C4-2B (cell line): ENCODE measurements around the gene ACSL3.

ENCODE experiments used
- H3K27ac ChIP-seq: fragments of 450-650 bp; 2 replicates; pipeline ENCODE4 v1.5.1; 2017
- ZFX ChIP-seq: fragments of 450-650 bp; IDR thresholded peaks from 2 replicates; pipeline ENCODE4 v1.6.1; 2017
- TF ChIP-seq, protein P1 (sequence below): fragments of 450-650 bp; conservative IDR thresholded peaks from 2 replicates; pipeline ENCODE4 v1.5.1; 2017; ENCODE audit warnings: mild to moderate bottlenecking

The ACSL3 gene

DNA sequence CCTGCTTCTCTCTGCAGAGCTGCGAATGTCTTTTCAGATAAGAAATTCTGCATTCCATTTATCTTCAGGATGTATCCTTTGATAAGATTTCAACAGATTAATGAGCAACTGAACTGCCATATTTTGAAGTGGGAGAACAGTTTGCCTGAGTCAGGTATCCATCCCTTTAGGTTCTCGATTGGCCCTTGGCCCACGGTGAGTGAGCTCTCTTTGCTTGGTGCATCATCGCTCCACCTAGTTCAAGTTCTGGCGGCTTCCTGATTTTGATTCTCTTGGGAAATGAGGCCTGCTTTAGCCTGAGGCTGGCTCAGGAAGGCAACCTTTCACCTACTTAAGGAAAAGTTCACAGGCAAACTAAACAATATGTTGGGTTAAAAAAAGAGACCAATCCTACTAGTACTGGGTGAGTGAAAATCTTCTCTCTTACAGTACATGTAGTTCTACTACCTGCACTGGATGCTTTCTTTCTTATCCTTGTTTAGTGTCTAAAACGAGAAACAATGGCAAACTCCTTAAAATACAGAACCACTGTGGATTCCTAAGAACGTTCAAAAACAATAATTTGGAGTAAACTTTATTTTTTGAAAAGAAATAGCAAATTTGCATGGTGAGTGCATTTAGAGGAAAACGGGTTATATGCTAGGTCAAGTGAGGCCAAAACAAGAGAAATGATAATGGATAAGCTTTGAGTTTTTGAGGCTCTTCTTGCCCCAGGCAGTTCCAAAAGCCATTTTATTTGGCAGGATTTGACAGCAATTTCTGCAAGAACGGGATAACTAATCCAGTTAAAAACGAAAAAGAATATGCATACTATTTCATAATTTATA lies 837 bp upstream of the ACSL3 start:
- peak overlapping the region; percentile 100 for H3K27ac ChIP-seq

DNA sequence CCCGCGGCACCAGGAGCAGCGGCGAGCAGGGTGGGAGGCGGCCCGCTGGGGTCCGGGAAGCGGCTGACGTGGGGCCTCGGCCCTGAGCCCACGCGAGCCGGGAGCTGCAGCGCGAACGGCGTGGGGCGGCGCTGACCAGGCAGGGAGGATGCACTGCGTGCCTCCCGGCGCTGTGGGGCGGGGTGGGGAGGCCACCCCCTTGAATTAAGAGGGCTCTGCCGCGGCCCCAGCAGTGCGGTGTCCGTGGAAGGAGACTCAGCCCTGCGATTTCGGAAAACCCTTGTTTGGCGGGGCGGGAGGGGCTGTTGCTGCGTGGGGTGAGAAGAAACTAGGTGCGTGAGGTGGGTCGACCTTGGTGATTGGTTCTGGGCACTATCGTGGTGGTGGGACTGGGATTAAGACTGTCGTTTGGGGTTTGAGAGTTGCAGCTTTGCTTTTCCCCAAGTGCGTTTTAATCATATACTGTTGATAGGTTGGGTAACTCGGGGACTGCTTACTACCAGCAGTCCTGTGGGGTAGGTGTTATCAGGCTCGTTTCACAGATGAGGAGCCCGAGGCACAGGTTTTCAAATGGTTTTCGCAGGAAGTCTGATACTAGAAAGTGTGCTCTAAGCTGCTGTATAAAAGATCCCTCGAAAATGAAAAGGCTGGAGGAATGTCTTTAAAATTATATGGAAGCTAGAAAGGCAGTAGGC lies 722 bp downstream of the ACSL3 start:
- TF ChIP-seq, protein P1, sequence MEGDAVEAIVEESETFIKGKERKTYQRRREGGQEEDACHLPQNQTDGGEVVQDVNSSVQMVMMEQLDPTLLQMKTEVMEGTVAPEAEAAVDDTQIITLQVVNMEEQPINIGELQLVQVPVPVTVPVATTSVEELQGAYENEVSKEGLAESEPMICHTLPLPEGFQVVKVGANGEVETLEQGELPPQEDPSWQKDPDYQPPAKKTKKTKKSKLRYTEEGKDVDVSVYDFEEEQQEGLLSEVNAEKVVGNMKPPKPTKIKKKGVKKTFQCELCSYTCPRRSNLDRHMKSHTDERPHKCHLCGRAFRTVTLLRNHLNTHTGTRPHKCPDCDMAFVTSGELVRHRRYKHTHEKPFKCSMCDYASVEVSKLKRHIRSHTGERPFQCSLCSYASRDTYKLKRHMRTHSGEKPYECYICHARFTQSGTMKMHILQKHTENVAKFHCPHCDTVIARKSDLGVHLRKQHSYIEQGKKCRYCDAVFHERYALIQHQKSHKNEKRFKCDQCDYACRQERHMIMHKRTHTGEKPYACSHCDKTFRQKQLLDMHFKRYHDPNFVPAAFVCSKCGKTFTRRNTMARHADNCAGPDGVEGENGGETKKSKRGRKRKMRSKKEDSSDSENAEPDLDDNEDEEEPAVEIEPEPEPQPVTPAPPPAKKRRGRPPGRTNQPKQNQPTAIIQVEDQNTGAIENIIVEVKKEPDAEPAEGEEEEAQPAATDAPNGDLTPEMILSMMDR = peak; percentile 2; the same call in 1 of the 2 replicates
- TF ChIP-seq ZFX = peak; percentile 71
- peak overlapping the region; percentile 100 for H3K27ac ChIP-seq

More for the DNA sequence above, 837 bp upstream of the ACSL3 start:
- TF ChIP-seq, protein P1 = no peak
- TF ChIP-seq ZFX = no peak

DNA sequence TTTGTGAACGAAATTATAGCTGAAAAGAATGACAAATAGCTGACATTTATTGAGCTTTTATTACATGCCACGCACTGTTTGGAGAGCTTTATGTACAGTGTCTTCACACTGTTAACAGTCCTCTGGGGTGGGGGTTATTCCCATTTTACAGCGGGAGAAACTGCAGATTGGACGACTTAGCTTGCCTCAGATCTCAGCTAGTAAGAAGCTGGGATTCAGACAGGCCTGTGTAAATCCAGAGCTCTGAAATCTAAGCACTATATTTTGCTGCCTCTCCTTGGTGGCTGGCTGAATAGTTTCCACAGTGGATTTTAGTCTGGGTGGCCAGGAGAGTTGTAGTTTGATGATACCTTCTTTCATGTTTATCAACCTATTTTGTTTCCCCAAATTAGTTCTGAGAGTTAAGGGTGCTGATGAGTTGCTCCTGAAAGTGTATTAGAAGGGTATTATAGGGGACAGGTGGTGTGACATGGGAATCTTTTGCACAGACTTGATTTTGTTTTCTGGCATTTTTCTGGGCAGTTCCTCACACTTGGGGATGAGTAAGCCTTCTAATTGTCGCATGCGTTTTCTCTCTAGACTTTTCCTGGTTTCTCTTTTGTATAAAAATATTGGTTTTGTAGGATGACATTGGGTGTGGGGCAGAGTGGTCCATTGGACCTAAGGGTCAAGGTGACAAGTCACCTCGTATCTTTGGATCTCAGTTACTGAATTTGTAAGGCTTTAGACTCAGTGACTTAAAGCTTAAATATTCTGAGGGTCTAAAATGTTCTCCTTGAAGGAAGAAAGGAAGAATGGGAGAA lies 1.5 kb downstream of the ACSL3 start:
- peak overlapping the region; percentile 100 for H3K27ac ChIP-seq

DNA sequence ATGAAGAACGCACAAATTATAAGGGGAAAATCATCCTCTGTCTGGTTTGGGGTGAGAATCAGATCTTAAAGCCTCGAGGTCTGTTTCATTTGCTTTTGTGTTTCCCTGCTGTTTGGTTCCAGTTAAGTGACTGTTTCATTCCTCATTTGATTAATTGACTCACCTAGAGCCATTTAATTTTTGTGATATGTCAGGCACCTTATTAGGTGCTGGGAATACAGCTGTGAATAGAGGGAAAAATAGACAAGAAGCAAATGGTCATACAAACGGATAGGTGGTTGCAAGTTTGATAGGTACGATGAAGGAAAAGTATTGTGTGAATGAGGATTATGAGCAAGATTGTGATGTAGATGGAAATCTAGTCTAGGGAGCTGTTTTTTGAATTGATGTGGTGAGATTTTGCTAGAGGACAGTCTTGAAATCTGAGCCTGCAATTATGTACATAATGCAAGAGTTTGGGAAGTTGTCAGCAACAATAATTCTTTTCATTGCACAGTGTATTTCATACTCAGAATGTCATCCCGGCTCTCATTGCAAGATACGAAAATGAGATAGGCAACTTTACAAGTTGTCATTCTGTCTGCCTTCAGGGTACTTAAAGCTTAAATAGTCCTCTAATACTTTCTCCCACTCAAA lies 2.2 kb downstream of the ACSL3 start:
- TF ChIP-seq, protein P1 = no peak
- no peak overlapping the region for H3K27ac ChIP-seq

More for the DNA sequence above, 1.5 kb downstream of the ACSL3 start:
- TF ChIP-seq ZFX = no peak
- TF ChIP-seq, protein P1 = peak; percentile 4; the same call in 1 of the 2 replicates

DNA sequence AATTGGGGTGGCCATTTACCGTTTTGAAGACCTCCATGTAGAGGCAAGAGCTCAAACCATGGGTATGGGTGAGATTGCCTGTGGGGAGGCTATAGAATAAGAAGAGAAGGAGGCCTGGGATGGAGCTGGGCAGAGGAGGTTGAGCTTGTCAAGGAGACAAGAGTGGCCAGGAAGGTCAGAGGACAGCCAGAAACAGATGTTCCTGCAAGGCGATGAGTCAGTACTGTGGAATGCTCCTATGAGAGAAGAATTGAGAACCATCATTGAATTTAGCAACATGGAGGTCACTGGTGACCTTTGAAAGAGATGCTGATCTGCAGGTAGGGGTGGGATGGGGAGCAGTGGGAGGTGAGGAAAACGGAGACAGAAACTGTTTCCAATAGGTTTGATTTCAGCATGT lies 3.5 kb downstream of the ACSL3 start:
- TF ChIP-seq ZFX = no peak
- TF ChIP-seq, protein P1 = no peak
- peak overlapping the region; percentile 18; the same call in 1 of the 2 replicates for H3K27ac ChIP-seq

DNA sequence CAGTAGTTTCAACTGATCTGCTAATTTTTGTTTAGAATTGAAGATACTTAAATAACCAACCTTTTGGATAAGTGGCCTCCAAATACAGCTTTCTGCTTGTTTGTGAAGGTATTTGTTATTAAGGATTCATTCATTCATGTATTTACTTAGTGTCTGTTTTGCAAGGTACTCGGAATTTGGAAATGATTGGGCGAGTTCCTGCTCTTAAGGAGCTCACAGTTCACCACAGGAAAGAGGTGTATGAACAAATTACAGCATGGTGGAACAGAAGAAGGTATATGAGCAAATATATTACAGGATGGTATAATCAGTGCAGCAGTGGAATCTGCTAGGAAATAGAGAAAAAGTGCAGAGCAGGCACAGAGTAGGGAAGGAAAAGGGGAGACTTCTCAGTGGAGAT lies 4.5 kb downstream of the ACSL3 start:
- no peak overlapping the region for H3K27ac ChIP-seq
- no peak for TF ChIP-seq ZFX
- TF ChIP-seq, protein P1 = no peak
